Vagina (tissue), 2 donors: ENCODE results near the gene GPR4. TPM values are rescaled to one million over a fixed set of nuclear protein-coding genes. Genes with fewer than 3 reads are reported as not detected.

ENCODE experiments used
- DNase-seq, 2 donors: peaks; one replicate each; pipeline ENCODE4 v3.0.0-alpha.2; 2017; ENCODE audit errors: extremely low spot score in 2 of 2
- H3K27ac ChIP-seq: fragments of 200-600 bp; sonication (generic); one replicate; pipeline ENCODE4 v1.5.1; 2019
- H3K27me3 ChIP-seq: fragments of 200-600 bp; sonication (generic); one replicate; pipeline ENCODE4 v1.5.1; 2019
- H3K36me3 ChIP-seq, 2 donors: fragments of 200-600 bp; sonication (generic); one replicate each; pipeline ENCODE4 v1.5.1; 2017 to 2019
- H3K4me1 ChIP-seq: fragments of 200-600 bp; sonication (generic); one replicate; pipeline ENCODE4 v1.5.1; 2019
- H3K4me3 ChIP-seq, 2 donors: fragments of 200-600 bp; sonication (generic); 1 replicate in 1 of 2; 2 replicates in 1 of 2; pipeline ENCODE4 v1.5.1; 2016 to 2019
- H3K9me3 ChIP-seq: fragments of 200-600 bp; sonication (generic); one replicate; pipeline ENCODE4 v1.5.1; 2019
- CTCF ChIP-seq, 3 experiments: fragments of 450-650 bp in 2 of 3; fragments of 200-600 bp in 1 of 3; sonication (generic) in 1 of 3; IDR thresholded peaks; one replicate each; pipeline ENCODE4 v1.5.1; 2017 to 2019; ENCODE audit warnings: antibody characterized with exemption in 3 of 3, mild to moderate bottlenecking in 2 of 3, moderate library complexity in 2 of 3
- POLR2A ChIP-seq, 2 donors: fragments of 450-650 bp; IDR thresholded peaks; one replicate each; pipeline ENCODE4 v1.6.1; 2017; ENCODE audit warnings: antibody characterized with exemption in 2 of 2, mild to moderate bottlenecking in 2 of 2, moderate library complexity in 2 of 2
- POLR2AphosphoS5 ChIP-seq, 2 donors: sonication (generic); formaldehyde crosslinking; IDR thresholded peaks; one replicate each; pipeline ENCODE4 v1.9.0; 2017; ENCODE audit warnings: antibody characterized with exemption in 2 of 2, mild to moderate bottlenecking in 2 of 2, low read depth in 1 of 2; ENCODE audit not compliant: insufficient read depth in 1 of 2
- intact Hi-C: fragments of 100-400 bp; cut with DNase I; formaldehyde crosslinking; loops from one replicate; pipeline ENCODE4 v1.15.1; 2023
- total RNA-seq: library from RNA; depleted of rRNA; stranded (reverse); fragments of >200 nt; gene quantifications from one replicate; pipeline ENCODE4 v1.2.3, GENCODE V29; 2016

The GPR4 gene
- total RNA-seq, 1 donor from 2014 or later: 3.4 TPM

- Histone ChIP-seq H3K36me3 (no peaks in the 10 kb centered on the region), H3K4me3 (no peak overlapping the region), H3K27me3 (peaks cover 11% of the 10 kb centered on the region), H3K9me3 (no peaks in the 10 kb centered on the region), H3K4me1 (peaks cover 7% of the 10 kb centered on the region), H3K27ac (peak overlapping the region; percentile 2)
- DNase-seq: no peak
- TF ChIP-seq POLR2AphosphoS5 (IDR thresholded peaks at IDR 0.05; ENCODE audit: insufficient read depth in 1 of 2, low read depth in 1 of 2) (no peak), POLR2A (IDR thresholded peaks at IDR 0.05) (no peak), CTCF (IDR thresholded peaks at IDR 0.05) (no peak)
- intact Hi-C loops: no loop called here
Measured at GRCh38 chr19:45599286-45599685, 2.7 kb downstream of the GPR4 start.

GRCh38 chr19:45598267-45599001, 3.6 kb downstream of the GPR4 start:
- intact Hi-C loops: no loop called here
- H3K36me3 ChIP-seq: no peaks in the 10 kb centered on the region
- DNase-seq: no peak
- H3K27ac ChIP-seq: peak overlapping the region; percentile 34
- H3K27me3 ChIP-seq: peaks cover 11% of the 10 kb centered on the region
- TF ChIP-seq CTCF (IDR thresholded peaks at IDR 0.05): no peak
- no peak for TF ChIP-seq POLR2AphosphoS5 (IDR thresholded peaks at IDR 0.05; ENCODE audit: insufficient read depth in 1 of 2, low read depth in 1 of 2)
- no peak for TF ChIP-seq POLR2A (IDR thresholded peaks at IDR 0.05)
- H3K4me3 ChIP-seq: peak overlapping the region in 1 of 2 donors; percentile 3
- H3K4me1 ChIP-seq: peaks cover 7% of the 10 kb centered on the region
- no peaks in the 10 kb centered on the region for H3K9me3 ChIP-seq

GRCh38 chr19:45597425-45598111, 4.4 kb downstream of the GPR4 start:
- no peak overlapping the region for H3K4me3 ChIP-seq

GRCh38 chr19:45595814-45596213, 6.2 kb downstream of the GPR4 start:
- H3K27me3 ChIP-seq: peaks cover 7% of the 10 kb centered on the region
- H3K36me3 ChIP-seq: no peaks in the 10 kb centered on the region
- H3K27ac ChIP-seq: no peak overlapping the region
- no peak overlapping the region for H3K4me3 ChIP-seq
- peaks cover 7% of the 10 kb centered on the region for H3K4me1 ChIP-seq
- intact Hi-C loops: no loop called here
- H3K9me3 ChIP-seq: no peaks in the 10 kb centered on the region
- DNase-seq: no peak
- no peak for TF ChIP-seq POLR2A (IDR thresholded peaks at IDR 0.05)
- TF ChIP-seq CTCF (IDR thresholded peaks at IDR 0.05): no peak
- no peak for TF ChIP-seq POLR2AphosphoS5 (IDR thresholded peaks at IDR 0.05; ENCODE audit: insufficient read depth in 1 of 2, low read depth in 1 of 2)

More at GRCh38 chr19:45597425-45598111, 4.4 kb downstream of the GPR4 start:
- DNase-seq: no peak
- Histone ChIP-seq H3K27ac (peak overlapping the region; percentile 34), H3K4me1 (peaks cover 7% of the 10 kb centered on the region), H3K27me3 (peaks cover 11% of the 10 kb centered on the region), H3K36me3 (no peaks in the 10 kb centered on the region), H3K9me3 (no peaks in the 10 kb centered on the region)
- TF ChIP-seq POLR2A (IDR thresholded peaks at IDR 0.05) (no peak), POLR2AphosphoS5 (IDR thresholded peaks at IDR 0.05; ENCODE audit: insufficient read depth in 1 of 2, low read depth in 1 of 2) (no peak), CTCF (IDR thresholded peaks at IDR 0.05) (no peak)
- intact Hi-C loops: no loop called here

- no peaks in the 10 kb centered on the region for H3K9me3 ChIP-seq
- intact Hi-C loops: no loop called here
- TF ChIP-seq POLR2AphosphoS5 (IDR thresholded peaks at IDR 0.05; ENCODE audit: insufficient read depth in 1 of 2, low read depth in 1 of 2) (no peak), POLR2A (IDR thresholded peaks at IDR 0.05) (no peak), CTCF (IDR thresholded peaks at IDR 0.05) (no peak)
- H3K4me3 ChIP-seq: no peak overlapping the region
- no peaks in the 10 kb centered on the region for H3K36me3 ChIP-seq
- H3K27me3 ChIP-seq: no peaks in the 10 kb centered on the region
- no peak for DNase-seq
- H3K4me1 ChIP-seq: peaks cover 7% of the 10 kb centered on the region
- H3K27ac ChIP-seq: no peak overlapping the region
Measured at GRCh38 chr19:45593520-45593919, 8.5 kb downstream of the GPR4 start.
